HFF-Myc (cell line): ENCODE results near the gene SLC22A12.

Experiments
- DNase-seq: peaks from one replicate; pipeline ENCODE4 v3.0.0-alpha.2; 2011; ENCODE audit warnings: low read depth; ENCODE audit errors: extremely low read depth
- H3K4me3 ChIP-seq: replicated peaks from 2 replicates; pipeline ENCODE4 v1.5.1; 2011; ENCODE audit warnings: low read depth, mild to moderate bottlenecking, control low read depth, low read length
- TF ChIP-seq, protein P1 (sequence below): IDR thresholded peaks from 2 replicates; pipeline ENCODE4 v1.5.1; 2012; ENCODE audit warnings: mild to moderate bottlenecking, low read depth, low read length, control low read depth; ENCODE audit errors: missing control alignments

Gene SLC22A12

DNA sequence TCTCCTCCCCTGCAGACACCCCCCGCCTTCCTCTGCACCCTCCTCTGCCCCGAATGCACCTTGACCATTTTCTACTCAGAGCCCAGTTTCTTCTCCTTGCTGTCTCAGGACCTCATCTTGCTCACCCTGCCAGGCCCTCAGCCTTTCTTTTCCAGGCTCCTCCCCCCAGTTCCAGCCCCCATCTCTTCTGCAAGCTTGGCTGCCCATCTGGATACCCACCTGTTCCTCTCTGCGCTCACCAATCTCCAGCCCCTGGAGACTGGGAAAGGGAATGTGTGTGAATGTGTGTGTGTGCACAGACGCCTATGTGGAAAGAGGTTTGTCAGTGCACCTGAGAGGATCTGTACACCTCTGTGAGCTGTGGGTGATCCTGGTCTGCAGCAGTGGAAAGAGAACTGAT, 36.4 kb downstream of the SLC22A12 start:
- no peak overlapping the region for H3K4me3 ChIP-seq
- no peak for DNase-seq
- TF ChIP-seq, protein P1, sequence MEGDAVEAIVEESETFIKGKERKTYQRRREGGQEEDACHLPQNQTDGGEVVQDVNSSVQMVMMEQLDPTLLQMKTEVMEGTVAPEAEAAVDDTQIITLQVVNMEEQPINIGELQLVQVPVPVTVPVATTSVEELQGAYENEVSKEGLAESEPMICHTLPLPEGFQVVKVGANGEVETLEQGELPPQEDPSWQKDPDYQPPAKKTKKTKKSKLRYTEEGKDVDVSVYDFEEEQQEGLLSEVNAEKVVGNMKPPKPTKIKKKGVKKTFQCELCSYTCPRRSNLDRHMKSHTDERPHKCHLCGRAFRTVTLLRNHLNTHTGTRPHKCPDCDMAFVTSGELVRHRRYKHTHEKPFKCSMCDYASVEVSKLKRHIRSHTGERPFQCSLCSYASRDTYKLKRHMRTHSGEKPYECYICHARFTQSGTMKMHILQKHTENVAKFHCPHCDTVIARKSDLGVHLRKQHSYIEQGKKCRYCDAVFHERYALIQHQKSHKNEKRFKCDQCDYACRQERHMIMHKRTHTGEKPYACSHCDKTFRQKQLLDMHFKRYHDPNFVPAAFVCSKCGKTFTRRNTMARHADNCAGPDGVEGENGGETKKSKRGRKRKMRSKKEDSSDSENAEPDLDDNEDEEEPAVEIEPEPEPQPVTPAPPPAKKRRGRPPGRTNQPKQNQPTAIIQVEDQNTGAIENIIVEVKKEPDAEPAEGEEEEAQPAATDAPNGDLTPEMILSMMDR = no peak

DNA sequence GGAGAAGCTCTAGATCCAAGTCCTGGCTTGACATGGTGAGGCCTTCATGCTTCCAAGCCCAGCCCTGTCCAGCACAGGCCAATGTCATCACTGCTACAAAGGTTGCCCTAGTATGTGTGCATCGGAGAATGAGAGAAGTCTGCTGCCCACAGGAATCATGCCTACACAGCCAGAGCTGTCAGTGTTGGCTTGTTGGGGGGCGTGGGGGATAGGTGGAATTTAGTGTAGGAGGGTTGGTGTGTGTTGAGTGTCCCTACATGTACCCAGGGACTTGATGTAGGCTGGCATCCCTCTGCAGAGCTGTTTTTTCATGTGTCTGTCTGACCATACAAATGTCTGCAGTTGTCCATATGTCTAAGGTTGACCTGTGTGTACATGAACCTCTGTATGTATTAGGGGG, 37.6 kb downstream of the SLC22A12 start:
- no peak for DNase-seq
- TF ChIP-seq, protein P1 = no peak
- H3K4me3 ChIP-seq = no peak overlapping the region

DNA sequence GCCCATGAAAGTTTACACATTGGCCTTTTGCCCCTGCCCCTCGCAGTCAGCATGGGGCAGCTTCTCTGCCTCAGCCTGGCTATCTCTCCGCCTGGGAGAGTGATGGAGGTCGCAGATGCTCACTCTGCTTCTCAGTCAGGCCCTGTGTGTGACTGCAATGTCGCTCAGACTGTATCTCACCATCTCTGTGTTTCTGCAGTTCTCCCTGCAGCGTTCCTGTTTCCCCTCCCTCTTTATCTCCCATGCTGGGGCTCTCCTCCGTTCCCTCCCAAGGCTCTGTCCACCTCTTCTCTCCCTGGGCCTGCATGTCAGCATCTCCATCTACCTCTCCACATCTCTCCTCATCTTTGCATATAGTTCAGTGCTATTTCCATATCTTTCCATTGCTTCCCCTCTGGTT, 38.1 kb downstream of the SLC22A12 start:
- no peak overlapping the region for H3K4me3 ChIP-seq
- TF ChIP-seq, protein P1 = no peak
- no peak for DNase-seq

DNA sequence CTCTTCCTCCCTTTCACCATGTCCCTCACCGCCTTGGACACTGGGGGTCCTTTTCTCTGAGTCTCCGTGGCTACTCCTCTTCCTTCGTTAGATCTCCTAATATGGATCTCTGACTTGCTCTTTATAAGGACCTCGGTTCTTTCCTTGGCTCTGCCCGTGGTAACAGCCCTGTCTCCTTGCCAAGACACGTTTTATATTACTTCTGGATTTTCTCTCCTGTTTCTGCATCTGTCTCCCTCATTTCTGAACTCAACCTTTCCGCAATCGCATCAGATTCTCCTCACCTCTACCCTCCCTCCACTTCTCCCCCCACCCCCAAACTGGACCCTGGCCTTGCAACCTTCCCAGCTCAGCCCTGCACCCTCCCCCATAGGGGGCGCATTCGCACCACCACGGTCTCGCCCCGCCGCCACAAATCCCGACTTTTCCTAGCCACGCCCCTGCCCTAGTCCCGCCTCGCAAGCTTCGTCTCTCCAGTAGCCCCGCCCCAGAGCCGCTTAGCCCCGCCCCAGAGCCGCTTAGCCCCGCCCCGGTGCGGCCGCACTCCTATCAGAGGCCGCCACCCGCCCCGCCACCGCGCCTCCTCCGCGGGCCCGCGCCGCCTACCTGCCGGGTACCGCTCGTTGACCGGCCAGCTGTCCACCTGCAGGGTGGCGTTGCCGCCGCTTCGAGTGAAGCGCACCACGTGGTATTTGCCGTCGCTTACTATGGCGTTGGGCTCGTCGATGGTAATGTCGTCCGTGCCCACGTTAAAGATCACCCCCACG, 39.0 kb downstream of the SLC22A12 start:
- no peak overlapping the region for H3K4me3 ChIP-seq
- DNase-seq = no peak
- TF ChIP-seq, protein P1 = no peak

DNA sequence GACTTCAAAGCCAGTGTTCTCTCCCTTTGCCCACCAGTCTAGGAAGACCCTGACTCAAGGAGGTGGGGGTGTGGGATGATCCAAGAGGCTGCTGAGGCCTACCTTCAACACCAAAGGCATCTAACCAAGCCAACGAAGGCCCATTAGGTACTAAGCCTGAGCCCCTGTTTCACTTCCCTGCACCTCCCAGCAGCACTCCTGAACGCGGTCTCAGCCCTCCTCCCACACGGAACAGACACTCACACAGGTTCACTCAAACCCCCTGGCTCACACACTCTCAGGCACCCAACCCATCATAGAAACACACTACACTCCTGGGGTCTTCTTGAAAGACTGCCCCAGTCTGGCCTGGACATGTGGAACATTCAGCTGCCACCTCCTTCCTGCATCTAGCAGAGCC, 40.7 kb downstream of the SLC22A12 start:
- DNase-seq = no peak
- no peak overlapping the region for H3K4me3 ChIP-seq
- TF ChIP-seq, protein P1 = no peak

DNA sequence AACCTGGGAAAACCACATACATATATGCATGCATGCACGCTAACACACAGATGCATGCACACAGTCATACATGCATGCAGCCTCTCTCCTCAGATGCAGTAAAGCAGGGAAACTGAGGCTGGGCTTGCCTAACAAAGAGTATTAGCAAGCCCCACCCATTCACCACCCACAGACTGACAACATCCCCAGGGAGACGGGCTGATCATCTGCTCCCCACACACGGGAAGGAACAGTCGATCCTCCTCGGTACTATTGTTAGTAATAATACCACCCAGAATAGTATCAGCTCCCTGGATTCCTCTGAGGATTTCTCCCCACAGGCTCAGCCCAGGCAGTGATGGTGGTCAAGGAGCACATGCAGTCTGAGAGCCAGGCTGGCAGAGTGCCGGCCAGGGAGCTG, 41.2 kb downstream of the SLC22A12 start:
- no peak for DNase-seq
- TF ChIP-seq, protein P1 = no peak

DNA sequence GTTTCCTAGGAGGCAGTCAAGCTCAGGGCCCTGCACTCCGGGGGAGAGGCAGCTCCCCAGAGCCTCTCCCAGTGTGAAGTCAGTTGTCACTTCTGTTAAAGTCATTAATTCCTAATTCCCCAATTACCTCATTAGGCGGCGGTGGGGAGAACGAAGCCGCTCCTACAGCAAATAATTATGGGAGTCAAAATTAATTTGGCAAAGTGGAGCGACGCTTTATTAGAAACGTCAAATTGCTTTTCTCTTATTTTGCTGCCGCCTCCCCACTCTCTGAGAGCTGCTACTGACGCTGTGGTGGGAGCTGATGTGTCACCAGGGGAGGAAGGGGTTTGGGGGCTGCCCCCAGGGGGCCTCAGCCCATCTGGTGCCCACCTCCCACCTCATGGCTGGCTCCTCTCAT, 41.6 kb downstream of the SLC22A12 start:
- TF ChIP-seq, protein P1 = no peak
- DNase-seq = no peak
- H3K4me3 ChIP-seq = no peak overlapping the region

More for the DNA sequence above, 41.2 kb downstream of the SLC22A12 start:
- H3K4me3 ChIP-seq = no peak overlapping the region
